ENCODE results near the gene LRIT2.

LRIT2 gene

GRCh38 chr10:84233940-84234339, 8.6 kb upstream of the LRIT2 start:
- H3K27ac ChIP-seq (ENCODE audit: extremely low read depth, low read depth, low read length), result no peak overlapping the region
- no peak for TF ChIP-seq ZNF621 (tag by site-specific recombination; IDR thresholded peaks at IDR 0.05)
- TF ChIP-seq ZBTB44 (tag by site-specific recombination; IDR thresholded peaks at IDR 0.05), result no peak
- no peak for TF ChIP-seq ZNF133 (tag by site-specific recombination; IDR thresholded peaks at IDR 0.05)
- TF ChIP-seq GLI4 (tag by site-specific recombination; IDR thresholded peaks at IDR 0.05), result no peak
- TF ChIP-seq MYNN (tag by site-specific recombination; IDR thresholded peaks at IDR 0.05; ENCODE audit: borderline replicate concordance), result no peak
- no peak for TF ChIP-seq ZSCAN23 (tag by site-specific recombination; IDR thresholded peaks at IDR 0.05)
- TF ChIP-seq ZNF747 (tag by site-specific recombination; IDR thresholded peaks at IDR 0.05), result no peak
- no peak for TF ChIP-seq ZNF530 (tag by site-specific recombination; IDR thresholded peaks at IDR 0.05; ENCODE audit: low read depth)
- TF ChIP-seq ZSCAN18 (tag by site-specific recombination; IDR thresholded peaks at IDR 0.05), result no peak
- TF ChIP-seq ZNF324 (tag by site-specific recombination; IDR thresholded peaks at IDR 0.05), result no peak
- no peak for TF ChIP-seq BCL11B (tag by site-specific recombination; IDR thresholded peaks at IDR 0.05; ENCODE audit: low read depth)
- no peak for TF ChIP-seq ZNF513 (tag by site-specific recombination; IDR thresholded peaks at IDR 0.05)
- ChIA-PET POLR2A (no interaction called here), CTCF (interaction anchor here (1.0 to 1.7 kb wide), 3 partner anchors 20 to 304 kb away, joined by 3 to 6 read pairs (median 4); no protein-coding TSS in a partner anchor)
- H3K4me1 ChIP-seq (ENCODE audit: control insufficient read depth, insufficient read depth, low read length), result no peaks in the 10 kb centered on the region
- H3K9me3 ChIP-seq (ENCODE audit: control insufficient read depth, insufficient read depth, low read depth, low read length), result no peaks in the 10 kb centered on the region
- H3K4me3 ChIP-seq (ENCODE audit: low read depth, low read length), result no peak overlapping the region
- H3K36me3 ChIP-seq (ENCODE audit: control insufficient read depth in 2 of 2, insufficient read depth in 1 of 2, low read length in 2 of 2), result no peaks in the 10 kb centered on the region

- H3K4me1 ChIP-seq (ENCODE audit: control insufficient read depth, insufficient read depth, low read length), result no peaks in the 10 kb centered on the region
- H3K9me3 ChIP-seq (ENCODE audit: control insufficient read depth, insufficient read depth, low read depth, low read length), result no peaks in the 10 kb centered on the region
- no peak overlapping the region for H3K4me3 ChIP-seq (ENCODE audit: low read depth, low read length)
- TF ChIP-seq CTCF (tag by site-specific recombination; IDR thresholded peaks at IDR 0.05), result no peak
- ChIA-PET CTCF (interaction anchor here (1.1 kb wide), 1 partner anchor 9 kb away, joined by 3 read pairs; no protein-coding TSS in a partner anchor), POLR2A (no interaction called here)
- no peak overlapping the region for H3K27ac ChIP-seq (ENCODE audit: extremely low read depth, low read depth, low read length)
- H3K36me3 ChIP-seq (ENCODE audit: control insufficient read depth in 2 of 2, insufficient read depth in 1 of 2, low read length in 2 of 2), result no peaks in the 10 kb centered on the region
These were observed 7.0 kb upstream of the LRIT2 start for GRCh38 chr10:84232376-84232775.

- Histone ChIP-seq H3K4me3 (ENCODE audit: low read depth, low read length) (no peak overlapping the region), H3K4me1 (ENCODE audit: control insufficient read depth, insufficient read depth, low read length) (no peaks in the 10 kb centered on the region), H3K27ac (ENCODE audit: extremely low read depth, low read depth, low read length) (no peak overlapping the region), H3K9me3 (ENCODE audit: control insufficient read depth, insufficient read depth, low read depth, low read length) (no peaks in the 10 kb centered on the region), H3K36me3 (ENCODE audit: control insufficient read depth in 2 of 2, insufficient read depth in 1 of 2, low read length in 2 of 2) (no peaks in the 10 kb centered on the region)
- POLR2A ChIA-PET, result no interaction called here
- CTCF ChIA-PET, result no interaction called here
- TF ChIP-seq ZNF776 (tag by site-specific recombination; IDR thresholded peaks at IDR 0.05; ENCODE audit: borderline replicate concordance) (no peak), ZNF830 (tag by site-specific recombination; IDR thresholded peaks at IDR 0.05; ENCODE audit: low read depth) (no peak), SCRT2 (tag by site-specific recombination; IDR thresholded peaks at IDR 0.05) (no peak), ZNF2 (tag by site-specific recombination; IDR thresholded peaks at IDR 0.05) (no peak), ZNF398 (tag by site-specific recombination; IDR thresholded peaks at IDR 0.05) (no peak), ZBTB44 (tag by site-specific recombination; IDR thresholded peaks at IDR 0.05) (no peak), ZBTB1 (tag by site-specific recombination; IDR thresholded peaks at IDR 0.05) (no peak), GLIS1 (tag by site-specific recombination; IDR thresholded peaks at IDR 0.05) (no peak), ZNF26 (tag by site-specific recombination; IDR thresholded peaks at IDR 0.05) (no peak)
These were observed 5.0 kb upstream of the LRIT2 start for GRCh38 chr10:84230359-84230758.
